Measurements from ENCODE around the gene KRTAP2-3. TPM values are rescaled to one million over a fixed set of nuclear protein-coding genes. Genes with fewer than 3 reads are reported as not detected.
A peak's percentile ranks its signal among the peaks of the same experiment; 100 is the strongest.

Gene KRTAP2-3
- total and polyA plus RNA-seq, 2 experiments from 2014 or later = not detected

- no peaks in the 10 kb centered on the region for H3K9me3 ChIP-seq (ENCODE audit: low read depth)
- H3K9me2 ChIP-seq (replicated peaks; ENCODE audit: insufficient read depth) = no peaks in the 10 kb centered on the region
- no peaks in the 10 kb centered on the region for H3K36me3 ChIP-seq (replicated peaks; ENCODE audit: insufficient read depth, low read depth)
- 84% methylated on average over 13 of the region's 13 CpGs for WGBS (ENCODE audit: low lambda C conversion rate, missing lambda C conversion rate)
- no peaks in the 10 kb centered on the region for H3K4me1 ChIP-seq (ENCODE audit: insufficient read depth)
- H2AFZ ChIP-seq = no peak overlapping the region
- DNase-seq (ENCODE audit: low spot score) = no peak
- no peaks in the 10 kb centered on the region for H3K79me2 ChIP-seq
- TF ChIP-seq EZH2 (IDR thresholded peaks at IDR 0.05; ENCODE audit: borderline replicate concordance) (no peak), EZH2phosphoT487 (IDR thresholded peaks at IDR 0.05; ENCODE audit: low read depth, severe bottlenecking, unreplicated experiment) (no peak)
- TF ChIP-seq, protein P1, sequence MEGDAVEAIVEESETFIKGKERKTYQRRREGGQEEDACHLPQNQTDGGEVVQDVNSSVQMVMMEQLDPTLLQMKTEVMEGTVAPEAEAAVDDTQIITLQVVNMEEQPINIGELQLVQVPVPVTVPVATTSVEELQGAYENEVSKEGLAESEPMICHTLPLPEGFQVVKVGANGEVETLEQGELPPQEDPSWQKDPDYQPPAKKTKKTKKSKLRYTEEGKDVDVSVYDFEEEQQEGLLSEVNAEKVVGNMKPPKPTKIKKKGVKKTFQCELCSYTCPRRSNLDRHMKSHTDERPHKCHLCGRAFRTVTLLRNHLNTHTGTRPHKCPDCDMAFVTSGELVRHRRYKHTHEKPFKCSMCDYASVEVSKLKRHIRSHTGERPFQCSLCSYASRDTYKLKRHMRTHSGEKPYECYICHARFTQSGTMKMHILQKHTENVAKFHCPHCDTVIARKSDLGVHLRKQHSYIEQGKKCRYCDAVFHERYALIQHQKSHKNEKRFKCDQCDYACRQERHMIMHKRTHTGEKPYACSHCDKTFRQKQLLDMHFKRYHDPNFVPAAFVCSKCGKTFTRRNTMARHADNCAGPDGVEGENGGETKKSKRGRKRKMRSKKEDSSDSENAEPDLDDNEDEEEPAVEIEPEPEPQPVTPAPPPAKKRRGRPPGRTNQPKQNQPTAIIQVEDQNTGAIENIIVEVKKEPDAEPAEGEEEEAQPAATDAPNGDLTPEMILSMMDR (IDR thresholded peaks at IDR 0.05; ENCODE audit: poor library complexity) = no peak
- H3K27ac ChIP-seq = no peak overlapping the region
- no peak overlapping the region for H3K4me2 ChIP-seq
- H3K4me3 ChIP-seq = no peak overlapping the region
- no peaks in the 10 kb centered on the region for H4K20me1 ChIP-seq (ENCODE audit: insufficient read depth, poor library complexity, severe bottlenecking)
- H3K27me3 ChIP-seq = no peaks in the 10 kb centered on the region
Observed at GRCh38 chr17:41016578-41017215, 43.2 kb downstream of the KRTAP2-3 start.

GRCh38 chr17:41015454-41015853 is 44.5 kb downstream of the KRTAP2-3 start:
- WGBS (ENCODE audit: low lambda C conversion rate, missing lambda C conversion rate) = 80% methylated on average over 7 of the region's 7 CpGs
- H2AFZ ChIP-seq = no peak overlapping the region
- TF ChIP-seq, protein P1 (IDR thresholded peaks at IDR 0.05; ENCODE audit: poor library complexity) = no peak
- no peak for TF ChIP-seq EZH2 (IDR thresholded peaks at IDR 0.05; ENCODE audit: borderline replicate concordance)
- no peak for TF ChIP-seq EZH2phosphoT487 (IDR thresholded peaks at IDR 0.05; ENCODE audit: low read depth, severe bottlenecking, unreplicated experiment)

GRCh38 chr17:41013606-41014005 is 46.3 kb downstream of the KRTAP2-3 start:
- H3K4me3 ChIP-seq = no peak overlapping the region
- no peak overlapping the region for H2AFZ ChIP-seq
- no peaks in the 10 kb centered on the region for H3K36me3 ChIP-seq (replicated peaks; ENCODE audit: insufficient read depth, low read depth)
- no peaks in the 10 kb centered on the region for H3K9me2 ChIP-seq (replicated peaks; ENCODE audit: insufficient read depth)
- H4K20me1 ChIP-seq (ENCODE audit: insufficient read depth, poor library complexity, severe bottlenecking) = no peaks in the 10 kb centered on the region
- no peak overlapping the region for H3K27ac ChIP-seq
- no peaks in the 10 kb centered on the region for H3K79me2 ChIP-seq
- H3K4me2 ChIP-seq = no peak overlapping the region
- TF ChIP-seq EZH2phosphoT487 (IDR thresholded peaks at IDR 0.05; ENCODE audit: low read depth, severe bottlenecking, unreplicated experiment) (no peak), EZH2 (IDR thresholded peaks at IDR 0.05; ENCODE audit: borderline replicate concordance) (no peak)
- TF ChIP-seq, protein P1 (IDR thresholded peaks at IDR 0.05; ENCODE audit: poor library complexity) = no peak
- DNase-seq (ENCODE audit: low spot score) = peak; percentile 9
- H3K9me3 ChIP-seq (ENCODE audit: low read depth) = no peaks in the 10 kb centered on the region
- WGBS (ENCODE audit: low lambda C conversion rate, missing lambda C conversion rate) = 50% methylated on average over 1 of the region's 1 CpG
- H3K4me1 ChIP-seq (ENCODE audit: insufficient read depth) = peaks cover 6% of the 10 kb centered on the region
- H3K27me3 ChIP-seq = no peaks in the 10 kb centered on the region

More at GRCh38 chr17:41015454-41015853, 44.5 kb downstream of the KRTAP2-3 start:
- Histone ChIP-seq H3K4me1 (ENCODE audit: insufficient read depth) (no peaks in the 10 kb centered on the region), H3K79me2 (no peaks in the 10 kb centered on the region), H3K4me3 (no peak overlapping the region), H3K9me3 (ENCODE audit: low read depth) (no peaks in the 10 kb centered on the region), H3K27ac (no peak overlapping the region), H3K4me2 (no peak overlapping the region), H4K20me1 (ENCODE audit: insufficient read depth, poor library complexity, severe bottlenecking) (no peaks in the 10 kb centered on the region), H3K36me3 (replicated peaks; ENCODE audit: insufficient read depth, low read depth) (no peaks in the 10 kb centered on the region), H3K27me3 (no peaks in the 10 kb centered on the region), H3K9me2 (replicated peaks; ENCODE audit: insufficient read depth) (no peaks in the 10 kb centered on the region)
- DNase-seq (ENCODE audit: low spot score) = no peak

All from hepatocyte (in vitro differentiated cells).